Caki2 (cell line): ENCODE data around the gene ETFA. TPM values are rescaled to one million over a fixed set of nuclear protein-coding genes. Genes with fewer than 3 reads are reported as not detected.
A peak's percentile ranks its signal among the peaks of the same experiment; 100 is the strongest.

ENCODE experiments used
- DNase-seq: peaks from one replicate; pipeline ENCODE4 v3.0.0-alpha.2; 2015; ENCODE audit warnings: low read depth
- in situ Hi-C: cut with HindIII; loops from 2 replicates; pipeline ENCODE4 v1.10.0; 2016; ENCODE audit warnings: low sequenced_read_pairs, low pct_unique_long_range_greater_than_20kb, mixed read lengths
- total RNA-seq: library from RNA; depleted of rRNA; stranded (reverse); fragments of >200 nt; shearing (Covaris generic); gene quantifications from 2 replicates; pipeline ENCODE4 v1.2.3, GENCODE V29; 2014; ENCODE audit warnings: low replicate concordance

ETFA gene
- total RNA-seq, 1 experiment from 2014 or later = 246 TPM

GRCh38 chr15:76191539-76192244, 119.6 kb downstream of the ETFA start:
- no peak for DNase-seq
- in situ Hi-C loops = no loop called here

- peak; percentile 68 for DNase-seq
- in situ Hi-C loops = no loop called here
Observed at GRCh38 chr15:76190751-76191538, 120.3 kb downstream of the ETFA start.

DNA sequence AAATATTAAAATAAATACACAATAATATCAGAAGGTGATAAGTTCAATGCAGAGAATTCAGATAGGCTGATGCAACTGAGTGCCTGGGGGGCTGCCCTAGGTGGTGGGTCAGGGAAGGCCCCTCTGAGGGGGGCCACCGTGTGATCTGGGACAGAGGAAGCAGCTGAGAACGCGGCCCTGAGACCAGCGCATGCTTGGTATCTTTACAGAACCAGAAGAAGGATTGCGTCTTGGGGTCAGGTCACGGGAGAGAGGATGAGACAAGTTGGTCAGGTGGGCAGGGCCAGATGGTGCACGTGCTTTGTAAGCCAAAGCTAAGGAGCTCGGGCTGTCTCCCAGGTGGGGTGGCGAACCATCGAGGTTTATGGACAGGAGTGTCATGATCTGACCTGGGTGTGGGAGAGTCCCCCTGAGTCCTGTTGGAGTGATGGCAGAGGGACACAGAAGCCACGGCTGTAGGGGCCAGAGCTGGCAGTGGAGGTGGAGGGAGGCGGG, 121.2 kb downstream of the ETFA start:
- in situ Hi-C loops = no loop called here
- no peak for DNase-seq

- DNase-seq = no peak
- in situ Hi-C loops = no loop called here
Observed at GRCh38 chr15:76189106-76189505, 122.2 kb downstream of the ETFA start.

DNA sequence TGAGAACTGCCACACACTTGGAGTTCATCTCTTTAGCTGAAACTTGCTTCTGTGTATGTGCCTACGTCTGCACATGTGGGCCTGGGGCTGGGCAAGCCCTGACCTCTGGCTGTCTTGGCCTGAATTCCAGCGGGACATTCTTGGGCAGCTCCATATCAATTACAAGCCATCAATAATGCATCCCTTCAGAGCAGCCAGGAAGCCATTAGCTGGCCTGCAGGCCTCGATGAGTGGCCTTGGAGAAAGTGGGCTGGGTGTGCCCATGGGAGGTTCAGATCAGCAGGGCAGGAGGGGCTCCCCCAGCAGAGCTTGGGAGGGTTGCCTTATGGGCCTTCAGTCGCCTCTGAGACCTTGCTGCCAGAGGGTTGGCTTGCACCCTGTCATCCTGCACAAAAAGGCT, 124.1 kb downstream of the ETFA start:
- DNase-seq = no peak
- in situ Hi-C loops = no loop called here

GRCh38 chr15:76185716-76186115, 125.6 kb downstream of the ETFA start:
- in situ Hi-C loops = no loop called here
- no peak for DNase-seq

DNA sequence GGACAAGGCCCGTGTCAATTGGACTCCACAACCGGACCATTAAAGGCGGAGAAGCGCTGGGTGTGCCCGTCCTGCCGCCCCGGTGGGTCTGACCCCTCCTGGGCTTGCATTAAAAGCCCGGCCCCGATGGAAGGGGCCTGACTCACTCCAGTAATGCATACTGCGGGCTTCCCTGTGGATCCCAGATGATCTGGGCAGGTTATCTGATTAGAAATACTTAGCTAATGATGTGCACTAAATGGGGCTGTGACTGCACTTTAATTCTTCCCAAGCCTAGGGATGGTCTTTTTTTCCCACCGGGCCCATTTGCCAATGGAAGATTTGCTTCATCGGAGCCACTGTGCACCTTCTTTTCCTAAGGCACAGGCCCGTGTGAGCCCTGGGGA, 126.6 kb downstream of the ETFA start:
- DNase-seq = no peak
- in situ Hi-C loops = no loop called here

DNA sequence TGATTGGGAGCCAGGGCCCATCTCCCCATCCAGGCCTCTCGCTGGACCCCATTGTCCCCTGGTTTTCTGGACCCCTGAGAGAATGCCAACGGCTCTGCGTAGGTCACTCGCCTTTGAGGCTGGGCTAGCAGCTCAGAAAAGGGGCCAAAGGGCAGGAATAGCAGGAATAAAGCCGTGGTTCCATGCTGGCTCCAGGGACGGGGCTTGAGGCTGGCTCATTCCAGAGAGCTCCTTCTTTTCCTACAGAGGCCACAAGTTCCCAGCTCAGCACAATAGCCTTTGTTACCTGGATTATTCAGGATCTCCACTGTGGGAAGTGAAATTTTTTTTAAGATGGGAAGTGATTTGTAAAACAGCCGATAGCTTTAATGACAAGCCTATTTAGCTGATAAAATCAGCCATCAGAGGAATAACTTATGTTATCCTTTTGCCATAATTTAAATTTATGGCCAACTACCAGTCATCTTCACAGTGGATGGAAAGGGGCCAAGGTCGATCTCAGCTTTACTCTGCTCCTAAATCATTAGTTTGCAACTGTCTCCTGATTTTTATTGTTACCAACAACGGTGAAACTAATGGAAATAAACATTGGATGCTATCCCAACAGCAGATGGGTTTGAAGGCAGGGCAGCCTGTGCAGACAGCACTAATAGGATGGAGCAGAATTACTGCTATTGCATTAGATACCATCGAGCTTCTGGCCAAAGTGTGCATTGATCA, 127.2 kb downstream of the ETFA start:
- in situ Hi-C loops = no loop called here
- no peak for DNase-seq

GRCh38 chr15:76181705-76182107, 129.6 kb downstream of the ETFA start:
- in situ Hi-C loops = no loop called here
- DNase-seq = no peak

- in situ Hi-C loops = no loop called here
- DNase-seq = no peak
Observed at GRCh38 chr15:76180321-76180720, 130.9 kb downstream of the ETFA start.

DNA sequence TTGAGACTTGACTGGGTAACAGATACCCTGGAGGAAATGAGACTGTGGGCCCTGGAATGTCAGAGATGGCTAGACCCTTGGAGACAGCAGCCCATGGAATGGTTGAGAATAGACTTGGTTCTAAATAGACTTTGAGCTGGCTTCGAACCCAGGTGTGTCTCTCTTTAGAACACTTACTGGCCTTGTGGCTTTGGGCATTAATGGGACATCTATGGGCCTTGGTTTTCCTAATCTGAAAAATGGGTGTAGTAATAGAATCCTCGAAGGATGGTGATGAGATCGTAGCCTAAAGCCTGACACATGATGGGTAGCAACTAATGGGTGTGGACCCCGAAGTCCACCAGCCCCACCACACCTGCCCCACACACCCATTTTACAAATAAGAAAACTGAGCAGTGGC, 132.2 kb downstream of the ETFA start:
- DNase-seq = no peak
- in situ Hi-C loops = no loop called here

DNA sequence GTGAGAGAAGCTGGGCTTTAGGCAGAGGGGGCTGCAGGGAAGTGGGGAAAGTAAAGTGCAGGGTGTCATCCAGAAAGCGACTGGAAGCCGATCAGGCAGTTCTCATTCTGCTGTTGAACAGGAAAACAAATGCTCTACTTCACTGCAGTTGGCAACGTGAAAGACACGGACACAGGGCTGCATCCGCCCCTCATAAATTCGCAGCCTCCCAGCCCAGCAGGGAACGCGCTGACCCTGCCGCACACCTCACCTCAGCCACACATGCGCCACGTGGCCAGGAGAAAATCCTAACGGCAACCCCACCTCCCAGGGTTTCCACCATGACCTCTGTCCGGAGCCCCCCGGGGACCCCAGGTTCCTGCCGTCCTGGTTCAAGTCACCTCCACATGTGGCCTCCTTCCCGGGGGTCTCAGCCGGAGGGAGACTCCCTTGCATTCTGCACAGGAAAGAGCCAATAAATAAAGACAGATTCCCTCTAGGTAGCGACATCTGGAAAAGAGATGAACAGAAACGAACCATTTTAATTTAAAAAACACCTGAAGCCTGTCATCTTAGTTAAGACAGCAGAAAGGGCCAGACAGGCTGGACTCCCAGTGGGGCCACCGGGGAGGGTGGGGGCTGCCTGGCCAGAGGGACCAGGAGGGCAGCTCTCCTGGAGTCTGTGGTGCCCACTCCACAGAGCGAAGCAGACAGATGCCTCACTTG, 132.8 kb downstream of the ETFA start:
- in situ Hi-C loops = no loop called here

GRCh38 chr15:76177491-76178040, 133.7 kb downstream of the ETFA start:
- in situ Hi-C loops = no loop called here
- no peak for DNase-seq

More for the DNA sequence above, 132.8 kb downstream of the ETFA start:
- DNase-seq = no peak

GRCh38 chr15:76176487-76177085, 134.7 kb downstream of the ETFA start:
- DNase-seq = no peak
- in situ Hi-C loops = no loop called here

DNA sequence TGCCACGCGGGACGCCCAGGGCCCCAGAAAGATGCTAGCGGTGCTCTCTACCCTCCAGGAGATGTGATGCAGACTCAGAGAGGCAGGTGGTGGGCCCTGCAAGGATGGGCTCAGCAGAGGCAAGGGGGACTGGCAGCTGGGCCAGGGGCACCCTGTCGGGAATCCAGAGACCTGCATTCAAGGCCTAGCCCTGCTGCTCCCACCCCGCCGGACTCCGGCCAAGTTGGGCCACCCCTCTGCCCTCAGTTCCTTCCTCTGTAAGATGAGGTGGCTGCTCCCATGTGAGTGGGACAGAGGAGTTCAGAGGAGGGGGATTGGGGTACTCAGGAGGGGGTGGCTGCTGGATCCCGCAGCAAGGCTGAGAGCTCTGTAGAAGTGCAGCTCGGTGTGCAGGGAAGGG, 135.2 kb downstream of the ETFA start:
- in situ Hi-C loops = no loop called here
- DNase-seq = no peak

- in situ Hi-C loops = no loop called here
Observed at GRCh38 chr15:76175442-76175841, 135.8 kb downstream of the ETFA start.

DNA sequence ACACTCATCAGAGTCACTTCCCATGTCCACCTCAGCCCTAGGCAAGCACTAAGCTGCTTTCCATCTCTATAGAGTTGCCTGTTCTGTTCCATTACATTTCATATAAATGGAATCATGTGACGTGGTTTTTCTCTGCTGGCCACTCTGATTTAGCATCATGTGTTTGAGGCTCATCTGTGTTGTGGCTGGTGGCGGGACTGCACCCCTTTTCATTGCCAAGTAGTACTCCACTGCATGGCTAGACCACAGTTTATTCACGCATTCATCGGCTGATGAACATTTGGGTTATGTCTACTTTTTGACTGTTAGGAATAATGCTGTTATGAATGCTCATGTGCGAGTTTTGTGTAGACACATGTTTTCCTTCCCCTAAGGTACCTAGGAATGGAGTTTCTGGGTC, 136.6 kb downstream of the ETFA start:
- in situ Hi-C loops = no loop called here
- DNase-seq = no peak

More at GRCh38 chr15:76175442-76175841, 135.8 kb downstream of the ETFA start:
- DNase-seq = no peak

GRCh38 chr15:76173317-76173834, 137.9 kb downstream of the ETFA start:
- in situ Hi-C loops = no loop called here
- DNase-seq = no peak
